ENCODE data around the gene VASH1. TPM values are rescaled to one million over a fixed set of nuclear protein-coding genes. Genes with fewer than 3 reads are reported as not detected.

The VASH1 gene
- total RNA-seq, 3 donors from 2014 or later, result 4.8 to 11.6 (median 5.4) TPM

- intact Hi-C loops (cut with DNase I, micrococcal nuclease), result no loop called here
- Histone ChIP-seq H3K4me1 (ENCODE audit: low read depth) (no peaks in the 10 kb centered on the region), H3K36me3 (ENCODE audit: low read depth) (no peaks in the 10 kb centered on the region), H3K9me3 (no peaks in the 10 kb centered on the region), H3K4me3 (no peak overlapping the region)
- no peak for TF ChIP-seq CTCF (IDR thresholded peaks at IDR 0.05)
- no peak for ATAC-seq
- no peak for DNase-seq
These were observed 9.5 kb downstream of the VASH1 start for GRCh38 chr14:76770521-76771436.

- no peak overlapping the region for H3K4me3 ChIP-seq
- H3K36me3 ChIP-seq (ENCODE audit: low read depth), result no peaks in the 10 kb centered on the region
- DNase-seq (no peak), ATAC-seq (no peak)
- TF ChIP-seq CTCF (IDR thresholded peaks at IDR 0.05), result no peak
- H3K4me1 ChIP-seq (ENCODE audit: low read depth), result no peaks in the 10 kb centered on the region
- H3K9me3 ChIP-seq, result no peaks in the 10 kb centered on the region
- intact Hi-C loops (cut with DNase I, micrococcal nuclease), result no loop called here
These were observed 10.2 kb downstream of the VASH1 start for GRCh38 chr14:76771437-76771980.

GRCh38 chr14:76772300-76773187 is 11.3 kb downstream of the VASH1 start:
- Histone ChIP-seq H3K4me3 (no peak overlapping the region), H3K9me3 (no peaks in the 10 kb centered on the region), H3K4me1 (ENCODE audit: low read depth) (no peaks in the 10 kb centered on the region), H3K36me3 (ENCODE audit: low read depth) (no peaks in the 10 kb centered on the region)
- intact Hi-C loops (cut with DNase I, micrococcal nuclease), result no loop called here
- DNase-seq (peak in 1 of 3 donors; percentile 32), ATAC-seq (no peak)
- TF ChIP-seq CTCF (IDR thresholded peaks at IDR 0.05), result no peak

GRCh38 chr14:76773188-76773885 is 12.1 kb downstream of the VASH1 start:
- Histone ChIP-seq H3K4me3 (no peak overlapping the region), H3K4me1 (ENCODE audit: low read depth) (no peaks in the 10 kb centered on the region), H3K9me3 (no peaks in the 10 kb centered on the region), H3K36me3 (ENCODE audit: low read depth) (no peaks in the 10 kb centered on the region)
- no peak for DNase-seq
- ATAC-seq, result peak; percentile 65
- no peak for TF ChIP-seq CTCF (IDR thresholded peaks at IDR 0.05)
- intact Hi-C loops (cut with DNase I, micrococcal nuclease), result no loop called here

Data from mucosa of descending colon (tissue), 3 donors.